GM18511 (cell line): Measurements from ENCODE around the gene SLC7A5.
A peak's percentile ranks its signal among the peaks of the same experiment; 100 is the strongest.
"Not testable (repeated sequence)": the region's sequence is repeated elsewhere in the genome, so short reads cannot be mapped to it uniquely, and the experiment has no call there.

Experiments used
- ATAC-seq: cut with Tn5 transposase; IDR thresholded peaks from one replicate; pipeline ENCODE4 v1.9.1; 2021; ENCODE audit warnings: mild to moderate bottlenecking, moderate library complexity; ENCODE audit not compliant: unreplicated experiment

The SLC7A5 gene

DNA sequence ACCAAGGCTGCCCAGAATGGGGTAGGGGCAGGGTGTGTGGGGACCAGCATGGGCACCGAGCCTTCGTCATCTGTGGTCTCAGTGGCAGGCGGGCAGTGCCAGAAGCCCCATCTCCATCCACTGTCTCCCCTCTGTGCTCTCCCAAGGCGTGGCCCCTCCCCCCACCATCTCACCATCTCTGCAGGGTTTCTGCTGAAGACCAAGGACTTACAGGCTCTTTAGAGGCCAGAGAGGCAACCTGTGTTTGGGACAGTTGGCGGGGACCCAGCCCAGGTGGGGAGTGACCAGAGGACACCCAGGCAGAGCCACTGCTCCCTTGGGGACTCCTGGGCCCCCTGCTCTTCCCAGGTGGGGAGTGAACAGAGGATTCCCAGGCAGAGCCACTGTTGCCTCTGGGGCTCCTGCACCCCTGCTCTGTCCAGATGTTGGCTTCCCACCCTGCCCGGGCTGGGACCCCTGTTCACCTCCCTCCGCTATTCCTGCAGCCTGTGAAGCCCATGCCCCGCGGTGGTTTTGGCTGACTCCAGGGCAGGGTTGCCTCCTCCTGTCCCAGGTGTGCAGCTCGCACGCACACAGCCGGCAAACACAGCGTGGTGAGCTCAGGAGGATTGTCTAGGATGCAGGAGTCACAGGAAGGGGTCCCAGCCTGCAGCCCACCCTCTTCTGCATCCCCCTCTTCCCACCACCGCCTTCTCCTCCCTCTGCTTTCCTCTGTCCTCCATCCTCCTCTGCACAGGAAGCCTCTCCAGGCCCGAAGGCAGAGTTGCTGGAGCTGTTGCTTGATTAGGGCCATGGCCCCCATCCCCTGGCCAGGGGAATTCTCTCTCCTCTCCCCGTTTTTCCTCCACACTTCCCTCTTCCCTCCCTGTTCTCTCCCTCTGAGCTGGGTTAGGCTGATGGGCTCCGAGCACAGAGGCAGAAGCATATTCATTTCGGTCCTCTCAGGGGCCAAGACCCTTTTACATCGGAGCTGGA lies 45.0 kb downstream of the SLC7A5 start:
- ATAC-seq = no peak

DNA sequence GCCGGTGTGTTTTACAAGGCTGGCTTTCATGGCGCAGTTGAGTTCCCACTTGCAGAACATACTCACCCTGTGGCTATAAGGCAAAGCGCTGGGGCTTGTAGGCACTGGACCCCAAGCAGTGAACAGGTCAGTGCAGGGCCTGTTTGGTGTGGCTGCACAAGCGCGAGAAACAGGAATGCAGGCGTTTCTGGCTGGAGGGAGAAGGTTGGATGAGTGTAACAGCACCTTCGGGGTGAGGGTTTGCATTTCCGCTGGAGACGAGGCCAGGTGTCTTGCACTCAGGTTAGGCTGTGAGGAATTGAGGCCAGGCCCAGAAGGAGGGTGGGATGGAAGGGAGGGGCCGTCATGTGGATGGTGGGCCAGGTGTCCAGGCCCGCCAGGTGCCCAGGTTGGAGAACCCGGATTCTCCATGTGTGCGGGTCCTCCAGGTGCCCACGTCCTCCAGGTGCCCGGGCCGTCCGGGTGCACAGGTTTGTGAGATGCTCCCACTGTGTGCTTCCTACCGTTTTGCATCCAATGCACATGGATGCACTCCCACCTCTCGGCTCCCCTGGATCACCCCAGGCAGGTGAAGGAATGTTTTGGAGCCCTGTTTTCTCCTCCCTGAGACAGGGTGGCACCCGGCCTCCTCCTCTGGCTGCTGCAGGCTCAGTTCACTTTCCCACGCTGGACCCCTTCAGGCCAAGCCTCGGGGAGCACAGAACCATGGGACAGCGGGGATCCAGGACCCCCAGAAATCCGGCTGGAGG lies 46.0 kb downstream of the SLC7A5 start:
- no peak for ATAC-seq

DNA sequence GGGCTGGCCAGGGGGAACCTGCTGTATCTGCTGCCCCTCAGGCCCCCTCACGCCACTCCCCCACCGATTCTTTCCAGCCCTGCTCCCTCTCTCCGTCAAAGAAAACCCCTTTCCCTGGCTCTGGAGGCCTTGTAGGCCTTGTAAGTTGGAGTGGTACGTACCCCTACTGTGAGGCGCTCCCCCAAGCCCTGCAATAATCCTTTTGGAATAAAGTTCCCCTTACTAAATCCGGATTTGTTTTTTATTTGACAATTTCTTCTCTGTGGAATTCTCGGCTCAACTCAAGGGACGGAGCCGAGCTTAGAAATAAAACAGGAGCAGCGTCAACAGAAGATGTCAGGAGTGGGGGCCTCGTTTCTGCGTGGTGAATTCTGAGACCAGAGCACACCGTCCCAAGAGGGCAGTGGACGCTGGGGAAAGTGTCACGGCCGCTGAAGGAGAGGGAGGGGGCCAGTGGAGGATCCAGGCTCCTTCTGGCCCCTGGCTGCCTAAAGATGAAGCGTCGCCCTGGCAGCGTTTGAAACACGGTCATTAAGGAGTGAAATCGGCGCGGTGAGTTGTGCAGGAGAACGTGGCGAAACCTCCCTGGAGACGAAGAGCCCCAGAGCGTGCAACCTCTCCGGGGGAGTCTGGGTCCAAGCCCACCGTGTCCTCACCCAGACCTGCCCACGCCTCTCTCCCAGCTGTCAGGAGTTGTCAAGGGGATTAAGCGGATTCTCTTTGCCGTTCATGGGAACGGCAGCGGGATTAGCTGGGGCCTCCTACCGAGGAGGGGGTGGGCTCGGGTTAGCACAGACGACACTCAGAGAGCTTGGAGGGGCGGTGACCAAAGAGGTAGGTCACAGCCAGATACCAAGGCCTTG lies 47.0 kb downstream of the SLC7A5 start:
- no peak for ATAC-seq

DNA sequence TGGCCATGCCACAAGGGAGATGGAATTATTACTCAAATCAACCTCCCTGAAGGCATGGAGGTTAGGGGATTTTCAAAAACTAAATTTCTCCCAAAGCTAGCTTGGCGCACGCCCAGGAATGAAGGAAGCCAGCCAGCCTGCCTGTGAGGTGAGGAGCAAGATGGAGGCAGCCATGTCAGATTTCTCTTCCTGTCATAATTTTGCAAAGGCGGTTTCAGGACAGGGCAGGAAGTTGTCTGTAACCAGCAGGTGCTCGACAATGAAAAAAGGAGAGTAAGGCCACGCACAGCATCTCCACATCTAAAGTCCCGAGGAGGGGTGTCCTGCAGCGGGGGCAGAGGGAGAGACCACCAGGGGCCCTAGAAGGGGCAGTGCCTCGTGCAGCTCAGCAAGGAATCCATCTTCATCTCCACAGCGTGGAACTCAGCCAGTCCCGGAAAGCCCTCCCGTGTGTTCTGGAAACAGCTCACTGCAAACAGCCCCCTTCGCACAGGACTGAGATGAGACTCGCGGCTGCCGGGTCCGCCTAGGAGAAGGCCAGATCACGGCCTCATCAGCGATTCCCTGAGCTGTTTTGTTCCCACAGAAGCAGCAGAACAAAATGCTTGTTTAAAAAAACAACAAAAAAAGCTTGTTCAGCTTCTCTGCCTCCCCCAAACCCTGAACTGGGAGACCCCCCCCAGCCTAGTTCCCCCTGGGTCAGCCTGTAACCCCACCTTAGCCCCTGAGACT lies 47.8 kb downstream of the SLC7A5 start:
- no peak for ATAC-seq

DNA sequence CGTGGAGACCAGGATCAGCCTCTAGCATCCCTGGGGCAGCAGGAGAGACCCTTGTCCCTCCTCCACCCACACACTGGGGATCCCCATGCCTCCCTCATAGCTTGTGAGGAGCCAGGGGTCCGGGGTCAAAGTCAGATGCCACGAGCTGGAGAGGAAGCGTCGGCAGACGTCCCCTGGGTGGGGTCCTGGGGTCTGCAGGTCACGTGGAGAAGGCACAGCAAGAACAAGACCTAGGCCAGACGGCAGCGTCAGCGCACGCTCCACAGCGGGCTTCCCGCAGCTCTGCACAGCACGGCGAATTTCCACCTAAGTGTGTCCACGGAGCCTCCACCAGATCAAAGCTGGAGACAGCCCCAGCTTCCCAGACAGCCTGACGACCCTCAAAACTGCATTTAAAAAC lies 49.3 kb downstream of the SLC7A5 start:
- ATAC-seq = no peak

GRCh38 chr16:87819282-87819681 lies 50.0 kb downstream of the SLC7A5 start:
- no peak for ATAC-seq

DNA sequence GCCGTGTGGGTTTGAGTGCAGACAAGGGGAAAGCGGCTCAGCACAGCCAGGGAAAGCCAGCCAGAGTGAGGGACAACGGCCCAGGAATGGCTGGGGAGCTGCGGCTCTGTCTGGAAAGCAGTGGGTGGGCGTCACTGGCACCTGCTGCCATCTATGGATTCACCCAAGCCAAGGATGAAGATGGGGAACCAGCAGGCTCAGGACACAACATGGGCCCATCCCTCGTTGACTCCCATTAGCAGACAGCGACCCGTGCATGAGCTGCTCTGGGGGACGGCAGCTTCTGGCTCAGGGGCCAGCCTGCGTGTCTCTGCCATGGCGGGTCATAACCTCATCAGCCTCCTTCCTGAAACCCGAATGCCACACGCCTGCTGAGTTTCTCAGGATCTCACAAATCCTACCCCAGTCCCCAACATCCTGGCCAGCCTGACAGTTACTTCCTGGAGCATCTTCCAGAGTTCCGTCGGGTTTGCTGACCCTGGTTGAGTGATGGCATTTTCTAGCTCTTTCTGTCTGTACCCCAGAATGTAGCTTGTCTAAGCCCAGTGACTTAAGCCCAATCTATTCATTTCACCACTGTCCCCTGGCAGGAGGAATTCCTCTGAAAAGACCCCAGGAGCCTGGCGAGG lies 50.7 kb downstream of the SLC7A5 start:
- no peak for ATAC-seq

DNA sequence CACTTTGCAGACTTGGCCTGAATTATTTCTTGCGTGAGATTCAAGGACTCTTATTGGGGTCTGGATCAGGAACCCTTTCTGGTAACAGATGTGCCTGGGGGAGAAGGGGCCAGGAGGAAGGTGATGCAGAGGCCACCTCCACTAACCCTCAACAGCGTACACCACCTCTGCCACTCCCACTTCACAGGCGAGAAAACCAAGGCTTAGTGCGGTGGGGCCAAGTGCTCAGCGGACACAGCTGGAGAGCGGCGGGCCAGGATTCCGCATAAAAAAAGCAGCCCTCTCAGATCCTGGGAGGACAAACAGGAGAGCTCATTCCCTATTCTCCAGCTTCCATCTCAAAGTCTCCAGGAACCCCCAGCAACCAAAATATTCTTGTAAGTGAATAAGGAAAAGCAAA lies 51.4 kb downstream of the SLC7A5 start:
- ATAC-seq = no peak

DNA sequence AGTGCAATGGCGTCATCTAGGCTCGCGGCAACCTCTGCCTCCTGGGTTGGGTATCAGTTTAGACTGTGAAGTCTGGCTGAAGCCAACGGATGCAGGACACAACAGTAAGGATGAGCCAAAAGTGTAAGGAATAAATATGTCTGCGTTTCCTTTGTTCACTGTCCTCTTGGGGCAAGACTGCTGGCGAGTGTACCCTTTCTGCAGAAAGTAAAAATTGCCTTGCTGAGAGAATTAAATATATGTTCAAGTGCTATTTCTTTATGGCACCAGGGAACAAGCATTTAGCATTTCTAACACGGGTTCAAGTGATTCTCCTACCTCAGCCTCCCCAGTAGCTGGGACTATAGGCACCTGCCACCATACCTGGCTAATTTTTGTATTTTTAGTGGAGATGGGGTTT lies 51.9 kb downstream of the SLC7A5 start:
- not testable (repeated sequence) for ATAC-seq

DNA sequence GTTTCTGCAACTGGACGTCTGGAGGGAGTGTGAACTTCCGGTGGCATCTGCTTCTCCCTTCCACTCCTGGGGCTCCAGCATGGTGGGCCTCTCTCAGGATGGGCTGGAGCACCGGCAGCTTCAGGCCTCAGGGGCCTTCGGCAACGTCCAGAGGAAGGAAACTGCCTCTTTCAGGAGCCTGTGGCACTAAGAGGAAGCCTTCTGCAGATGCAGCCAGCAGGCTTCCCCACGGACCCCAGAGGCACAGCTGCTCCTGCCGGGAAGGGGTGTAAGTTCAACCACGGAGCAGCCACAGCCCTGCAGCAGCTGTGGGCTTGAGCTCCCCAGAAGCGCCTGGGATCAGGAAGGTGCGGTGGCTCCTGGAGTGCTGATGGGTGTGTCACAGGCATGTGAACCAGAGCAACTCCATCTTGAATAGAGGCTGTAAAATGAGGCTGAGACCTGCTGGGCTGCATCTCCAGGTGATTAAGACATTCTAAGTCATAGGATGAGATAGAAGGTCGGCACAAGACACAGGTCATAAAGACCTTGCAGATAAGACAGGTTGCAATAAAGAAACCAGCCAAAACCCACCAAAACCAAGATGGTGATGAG lies 52.7 kb downstream of the SLC7A5 start:
- no peak for ATAC-seq

DNA sequence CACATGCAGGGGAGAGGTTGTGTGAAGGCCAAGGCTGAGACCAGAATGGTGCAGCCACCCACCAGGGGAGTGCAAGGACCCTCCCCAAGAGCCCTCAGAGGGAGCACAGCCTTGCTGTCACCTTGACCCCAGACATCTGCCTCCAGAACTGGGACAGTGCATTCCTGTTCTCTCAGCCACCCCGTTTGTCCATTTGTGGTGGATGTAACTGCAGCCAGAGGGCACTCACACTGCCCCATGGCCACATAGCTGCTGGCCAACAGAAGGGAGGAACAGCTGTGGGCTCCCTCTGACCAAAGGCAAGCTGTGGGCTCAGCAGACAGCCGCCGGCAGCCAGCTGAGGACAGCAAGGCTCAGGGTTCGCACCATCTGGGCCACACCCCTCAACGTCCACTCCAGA lies 53.7 kb downstream of the SLC7A5 start:
- no peak for ATAC-seq

DNA sequence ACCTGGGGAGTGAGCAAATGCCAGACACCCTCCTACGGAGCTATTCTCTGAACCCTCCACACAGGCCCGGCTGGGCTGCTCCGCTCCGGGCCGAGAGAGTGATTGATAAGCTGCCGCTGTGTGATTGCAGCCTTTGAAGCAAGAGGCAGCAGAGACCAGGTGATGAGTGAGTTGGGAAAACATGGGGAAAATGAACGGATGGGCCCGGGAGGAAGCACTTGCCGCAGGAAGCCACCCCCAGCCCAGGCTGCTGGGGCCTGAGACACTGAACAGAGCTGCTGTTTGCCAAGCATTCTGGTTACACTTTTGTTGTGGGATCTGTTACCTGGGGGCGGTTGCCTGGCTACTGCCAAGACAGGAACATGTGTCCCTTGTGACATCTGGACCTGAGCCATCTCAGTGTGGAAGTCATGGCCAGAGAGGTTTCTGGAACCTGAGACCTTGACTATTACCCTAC lies 57.1 kb downstream of the SLC7A5 start:
- no peak for ATAC-seq

GRCh38 chr16:87811454-87811853 lies 57.9 kb downstream of the SLC7A5 start:
- not testable (repeated sequence) for ATAC-seq

DNA sequence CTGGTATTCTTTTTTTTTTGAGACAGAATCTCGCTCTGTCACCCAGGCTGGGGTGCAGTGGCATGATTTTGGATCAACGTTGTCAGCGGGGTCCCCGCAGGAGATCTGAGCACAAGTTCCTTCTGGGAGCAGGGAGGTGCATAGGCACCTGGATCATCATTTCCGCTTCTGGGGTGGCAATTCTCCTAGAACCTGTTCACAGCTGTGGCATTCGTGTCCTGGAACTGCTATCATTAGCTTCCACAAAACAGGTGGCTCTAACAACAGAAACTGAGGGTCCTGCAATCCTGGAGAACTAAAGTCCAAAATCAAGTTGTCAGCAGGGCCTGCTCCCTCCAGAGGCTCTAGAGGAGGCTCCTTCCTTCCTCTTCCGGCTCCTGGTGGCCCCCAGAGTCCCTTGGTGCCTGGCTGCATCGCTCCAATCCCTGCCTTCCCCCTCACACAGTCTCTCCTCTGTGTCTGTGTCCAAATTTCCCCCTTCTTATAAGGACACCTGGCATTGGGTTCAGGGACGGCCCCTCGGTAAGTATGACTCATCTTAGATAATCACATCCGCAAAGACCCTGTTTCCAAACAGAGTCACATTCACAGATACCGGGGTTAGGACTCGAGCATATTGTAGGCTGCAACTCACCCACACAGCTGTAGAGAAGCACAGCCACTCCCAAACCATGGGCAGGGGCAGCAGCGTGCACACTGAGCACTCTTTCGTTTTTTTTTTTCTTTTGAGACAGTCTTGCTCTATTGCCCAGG lies 60.0 kb downstream of the SLC7A5 start:
- peak; percentile 63 for ATAC-seq

GRCh38 chr16:87808108-87808507 lies 61.2 kb downstream of the SLC7A5 start:
- no peak for ATAC-seq

- no peak for ATAC-seq
Measured at GRCh38 chr16:87806641-87807546, 62.4 kb downstream of the SLC7A5 start.

DNA sequence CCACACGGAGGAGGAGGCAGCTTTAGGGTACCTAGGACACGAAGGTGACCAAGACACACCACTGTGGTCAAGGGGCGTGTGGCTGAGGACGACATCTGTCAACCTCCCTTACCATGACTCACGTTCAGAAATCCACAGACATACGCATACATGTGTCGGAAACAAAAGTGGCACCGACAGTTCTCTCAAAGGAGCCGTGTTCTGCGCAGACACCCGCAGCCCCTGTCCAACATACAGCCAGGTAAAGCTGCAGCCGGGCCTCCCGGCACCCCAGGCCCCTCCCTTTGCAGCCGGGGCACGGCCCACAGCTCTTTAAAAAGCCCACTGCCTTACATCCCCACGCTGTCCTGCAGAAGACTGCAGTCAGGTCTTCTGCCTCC lies 63.1 kb downstream of the SLC7A5 start:
- no peak for ATAC-seq

GRCh38 chr16:87803385-87803784 lies 65.9 kb downstream of the SLC7A5 start:
- no peak for ATAC-seq
